ENCODE results near the gene KHNYN. TPM values are rescaled to one million over a fixed set of nuclear protein-coding genes. Genes with fewer than 3 reads are reported as not detected.
A peak's percentile ranks its signal among the peaks of the same experiment; 100 is the strongest.

Gene KHNYN
- total RNA-seq, 1 experiment from 2014 or later = 33.2 TPM

DNA sequence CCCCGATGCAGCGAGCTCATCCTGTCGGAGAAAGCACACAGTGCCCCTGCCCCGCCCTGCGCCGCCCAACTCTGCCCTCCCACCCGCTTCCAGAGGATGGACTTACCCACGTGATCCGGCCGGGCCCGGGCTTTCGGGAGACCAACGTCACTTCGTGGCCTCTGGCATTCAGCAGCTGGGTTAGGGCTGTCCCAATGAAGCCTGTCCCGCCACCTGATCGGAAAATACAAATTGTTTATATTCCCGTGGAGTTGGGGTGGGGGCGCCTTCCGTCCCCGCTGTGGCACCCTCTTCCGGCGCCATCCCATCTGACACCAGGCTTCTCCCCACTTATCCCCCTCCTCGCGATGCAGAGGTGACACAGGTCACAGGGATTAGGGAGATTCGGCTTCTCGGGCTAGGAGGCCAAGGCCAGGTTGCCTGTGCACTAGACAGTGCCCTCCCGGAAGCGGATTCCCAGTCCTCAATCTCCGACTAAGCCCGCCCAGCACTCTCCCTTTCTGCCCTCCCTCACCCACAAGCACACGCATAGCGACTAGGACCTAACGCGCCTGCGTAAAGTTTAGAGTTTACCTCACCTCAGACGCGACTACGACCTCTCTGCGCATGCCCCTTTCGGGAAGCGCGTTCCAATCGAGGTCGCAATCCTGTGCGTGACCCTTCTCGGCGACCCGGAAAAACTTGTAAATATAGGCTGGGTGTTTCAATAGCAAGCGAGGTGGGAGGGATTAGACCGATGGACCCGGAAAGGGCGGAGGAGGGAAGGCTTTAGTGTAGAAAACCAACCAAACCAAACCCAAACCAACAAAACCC is 12.7 kb downstream of the KHNYN start, which contains the start of gene SDR39U1 (continued):
- TF ChIP-seq, protein P1, sequence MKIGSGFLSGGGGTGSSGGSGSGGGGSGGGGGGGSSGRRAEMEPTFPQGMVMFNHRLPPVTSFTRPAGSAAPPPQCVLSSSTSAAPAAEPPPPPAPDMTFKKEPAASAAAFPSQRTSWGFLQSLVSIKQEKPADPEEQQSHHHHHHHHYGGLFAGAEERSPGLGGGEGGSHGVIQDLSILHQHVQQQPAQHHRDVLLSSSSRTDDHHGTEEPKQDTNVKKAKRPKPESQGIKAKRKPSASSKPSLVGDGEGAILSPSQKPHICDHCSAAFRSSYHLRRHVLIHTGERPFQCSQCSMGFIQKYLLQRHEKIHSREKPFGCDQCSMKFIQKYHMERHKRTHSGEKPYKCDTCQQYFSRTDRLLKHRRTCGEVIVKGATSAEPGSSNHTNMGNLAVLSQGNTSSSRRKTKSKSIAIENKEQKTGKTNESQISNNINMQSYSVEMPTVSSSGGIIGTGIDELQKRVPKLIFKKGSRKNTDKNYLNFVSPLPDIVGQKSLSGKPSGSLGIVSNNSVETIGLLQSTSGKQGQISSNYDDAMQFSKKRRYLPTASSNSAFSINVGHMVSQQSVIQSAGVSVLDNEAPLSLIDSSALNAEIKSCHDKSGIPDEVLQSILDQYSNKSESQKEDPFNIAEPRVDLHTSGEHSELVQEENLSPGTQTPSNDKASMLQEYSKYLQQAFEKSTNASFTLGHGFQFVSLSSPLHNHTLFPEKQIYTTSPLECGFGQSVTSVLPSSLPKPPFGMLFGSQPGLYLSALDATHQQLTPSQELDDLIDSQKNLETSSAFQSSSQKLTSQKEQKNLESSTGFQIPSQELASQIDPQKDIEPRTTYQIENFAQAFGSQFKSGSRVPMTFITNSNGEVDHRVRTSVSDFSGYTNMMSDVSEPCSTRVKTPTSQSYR (CRISPR knock-in tag; IDR thresholded peaks at IDR 0.05) = no peak
- no peak for TF ChIP-seq ZNF263 (CRISPR knock-in tag; IDR thresholded peaks at IDR 0.05; ENCODE audit: low read depth)
- TF ChIP-seq PRRX2 (CRISPR knock-in tag; IDR thresholded peaks at IDR 0.05) = no peak; the same call in 1 of the 2 replicates
- peak; percentile 56; the same call in 1 of the 2 replicates for TF ChIP-seq ZBTB21 (CRISPR knock-in tag; IDR thresholded peaks at IDR 0.05; ENCODE audit: borderline replicate concordance)
- TF ChIP-seq IRF2 (CRISPR knock-in tag; IDR thresholded peaks at IDR 0.05; ENCODE audit: borderline replicate concordance, low read depth) = no peak
- 0 out of 2 replicates have a peak, but pooled peaks have one; percentile 4 for TF ChIP-seq HMGA2 (CRISPR knock-in tag; IDR thresholded peaks at IDR 0.05)
- no peak for TF ChIP-seq FOXJ3 (CRISPR knock-in tag; IDR thresholded peaks at IDR 0.05; ENCODE audit: borderline replicate concordance)
- TF ChIP-seq, protein P2, sequence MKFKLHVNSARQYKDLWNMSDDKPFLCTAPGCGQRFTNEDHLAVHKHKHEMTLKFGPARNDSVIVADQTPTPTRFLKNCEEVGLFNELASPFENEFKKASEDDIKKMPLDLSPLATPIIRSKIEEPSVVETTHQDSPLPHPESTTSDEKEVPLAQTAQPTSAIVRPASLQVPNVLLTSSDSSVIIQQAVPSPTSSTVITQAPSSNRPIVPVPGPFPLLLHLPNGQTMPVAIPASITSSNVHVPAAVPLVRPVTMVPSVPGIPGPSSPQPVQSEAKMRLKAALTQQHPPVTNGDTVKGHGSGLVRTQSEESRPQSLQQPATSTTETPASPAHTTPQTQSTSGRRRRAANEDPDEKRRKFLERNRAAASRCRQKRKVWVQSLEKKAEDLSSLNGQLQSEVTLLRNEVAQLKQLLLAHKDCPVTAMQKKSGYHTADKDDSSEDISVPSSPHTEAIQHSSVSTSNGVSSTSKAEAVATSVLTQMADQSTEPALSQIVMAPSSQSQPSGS (CRISPR knock-in tag; IDR thresholded peaks at IDR 0.05; ENCODE audit: borderline replicate concordance, low read depth) = no peak
- TF ChIP-seq SOX15 (CRISPR knock-in tag; IDR thresholded peaks at IDR 0.05) = no peak
- TF ChIP-seq JAZF1 (CRISPR knock-in tag; IDR thresholded peaks at IDR 0.05) = no peak
- TF ChIP-seq, protein P3, sequence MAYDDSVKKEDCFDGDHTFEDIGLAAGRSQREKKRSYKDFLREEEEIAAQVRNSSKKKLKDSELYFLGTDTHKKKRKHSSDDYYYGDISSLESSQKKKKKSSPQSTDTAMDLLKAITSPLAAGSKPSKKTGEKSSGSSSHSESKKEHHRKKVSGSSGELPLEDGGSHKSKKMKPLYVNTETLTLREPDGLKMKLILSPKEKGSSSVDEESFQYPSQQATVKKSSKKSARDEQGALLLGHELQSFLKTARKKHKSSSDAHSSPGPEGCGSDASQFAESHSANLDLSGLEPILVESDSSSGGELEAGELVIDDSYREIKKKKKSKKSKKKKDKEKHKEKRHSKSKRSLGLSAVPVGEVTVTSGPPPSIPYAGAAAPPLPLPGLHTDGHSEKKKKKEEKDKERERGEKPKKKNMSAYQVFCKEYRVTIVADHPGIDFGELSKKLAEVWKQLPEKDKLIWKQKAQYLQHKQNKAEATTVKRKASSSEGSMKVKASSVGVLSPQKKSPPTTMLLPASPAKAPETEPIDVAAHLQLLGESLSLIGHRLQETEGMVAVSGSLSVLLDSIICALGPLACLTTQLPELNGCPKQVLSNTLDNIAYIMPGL (CRISPR knock-in tag; IDR thresholded peaks at IDR 0.05) = no peak
- TF ChIP-seq GTF2I (CRISPR knock-in tag; conservative IDR thresholded peaks at IDR 0.05) = no peak
- no peak for TF ChIP-seq MXD4 (CRISPR knock-in tag; IDR thresholded peaks at IDR 0.05; ENCODE audit: borderline replicate concordance)
- peak; percentile 79; the same call in 1 of the 2 replicates for TF ChIP-seq SP1 (CRISPR knock-in tag; conservative IDR thresholded peaks at IDR 0.05)
- TF ChIP-seq SMAD3 (CRISPR knock-in tag; IDR thresholded peaks at IDR 0.05; ENCODE audit: borderline replicate concordance) = no peak
- TF ChIP-seq ATF6 (CRISPR knock-in tag; IDR thresholded peaks at IDR 0.05) = no peak
- TF ChIP-seq ZNF138 (CRISPR knock-in tag; conservative IDR thresholded peaks at IDR 0.05) = no peak
- no peak for TF ChIP-seq TP53 (CRISPR knock-in tag; IDR thresholded peaks at IDR 0.05)
- TF ChIP-seq, protein P4, sequence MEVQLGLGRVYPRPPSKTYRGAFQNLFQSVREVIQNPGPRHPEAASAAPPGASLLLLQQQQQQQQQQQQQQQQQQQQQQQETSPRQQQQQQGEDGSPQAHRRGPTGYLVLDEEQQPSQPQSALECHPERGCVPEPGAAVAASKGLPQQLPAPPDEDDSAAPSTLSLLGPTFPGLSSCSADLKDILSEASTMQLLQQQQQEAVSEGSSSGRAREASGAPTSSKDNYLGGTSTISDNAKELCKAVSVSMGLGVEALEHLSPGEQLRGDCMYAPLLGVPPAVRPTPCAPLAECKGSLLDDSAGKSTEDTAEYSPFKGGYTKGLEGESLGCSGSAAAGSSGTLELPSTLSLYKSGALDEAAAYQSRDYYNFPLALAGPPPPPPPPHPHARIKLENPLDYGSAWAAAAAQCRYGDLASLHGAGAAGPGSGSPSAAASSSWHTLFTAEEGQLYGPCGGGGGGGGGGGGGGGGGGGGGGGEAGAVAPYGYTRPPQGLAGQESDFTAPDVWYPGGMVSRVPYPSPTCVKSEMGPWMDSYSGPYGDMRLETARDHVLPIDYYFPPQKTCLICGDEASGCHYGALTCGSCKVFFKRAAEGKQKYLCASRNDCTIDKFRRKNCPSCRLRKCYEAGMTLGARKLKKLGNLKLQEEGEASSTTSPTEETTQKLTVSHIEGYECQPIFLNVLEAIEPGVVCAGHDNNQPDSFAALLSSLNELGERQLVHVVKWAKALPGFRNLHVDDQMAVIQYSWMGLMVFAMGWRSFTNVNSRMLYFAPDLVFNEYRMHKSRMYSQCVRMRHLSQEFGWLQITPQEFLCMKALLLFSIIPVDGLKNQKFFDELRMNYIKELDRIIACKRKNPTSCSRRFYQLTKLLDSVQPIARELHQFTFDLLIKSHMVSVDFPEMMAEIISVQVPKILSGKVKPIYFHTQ (CRISPR knock-in tag; IDR thresholded peaks at IDR 0.05) = no peak
- TF ChIP-seq JUN (CRISPR knock-in tag; IDR thresholded peaks at IDR 0.05) = 0 out of 2 replicates have a peak, but pooled peaks have one; percentile 40
- TF ChIP-seq CTCF (IDR thresholded peaks at IDR 0.05) = no peak
- TF ChIP-seq MAX (CRISPR knock-in tag; IDR thresholded peaks at IDR 0.05) = peak; percentile 53; the same call in 1 of the 2 replicates
- TF ChIP-seq, protein P5, sequence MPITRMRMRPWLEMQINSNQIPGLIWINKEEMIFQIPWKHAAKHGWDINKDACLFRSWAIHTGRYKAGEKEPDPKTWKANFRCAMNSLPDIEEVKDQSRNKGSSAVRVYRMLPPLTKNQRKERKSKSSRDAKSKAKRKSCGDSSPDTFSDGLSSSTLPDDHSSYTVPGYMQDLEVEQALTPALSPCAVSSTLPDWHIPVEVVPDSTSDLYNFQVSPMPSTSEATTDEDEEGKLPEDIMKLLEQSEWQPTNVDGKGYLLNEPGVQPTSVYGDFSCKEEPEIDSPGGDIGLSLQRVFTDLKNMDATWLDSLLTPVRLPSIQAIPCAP (CRISPR knock-in tag; IDR thresholded peaks at IDR 0.05) = 0 out of 2 replicates have a peak, but pooled peaks have one; percentile 14
- TF ChIP-seq NR3C1 (CRISPR knock-in tag; conservative IDR thresholded peaks at IDR 0.05; ENCODE audit: low read depth) = no peak

Data from WTC11 (cell line).